Mesothelial cell of epicardium (in vitro differentiated cells): ENCODE results near the gene SERTAD1. TPM values are rescaled to one million over a fixed set of nuclear protein-coding genes. Genes with fewer than 3 reads are reported as not detected.
"Not testable (repeated sequence)": the region's sequence is repeated elsewhere in the genome, so short reads cannot be mapped to it uniquely, and the experiment has no call there.

Experiments
- DNase-seq, 2 experiments: peaks; one replicate each; pipeline ENCODE4 v3.0.0; 2021; ENCODE audit warnings: low spot score in 2 of 2; ENCODE audit not compliant: unreplicated experiment in 2 of 2
- H3K27ac Mint-ChIP-seq: 2 replicates; pipeline ENCODE4 v1.8.0; 2021; ENCODE audit warnings: mixed read lengths
- H3K27me3 Mint-ChIP-seq: 2 replicates; pipeline ENCODE4 v1.8.0; 2021; ENCODE audit warnings: low read depth, mixed read lengths
- H3K36me3 Mint-ChIP-seq: 2 replicates; pipeline ENCODE4 v1.8.0; 2021; ENCODE audit warnings: mixed read lengths
- H3K4me1 Mint-ChIP-seq: 2 replicates; pipeline ENCODE4 v1.8.0; 2021; ENCODE audit warnings: mixed read lengths
- H3K4me3 Mint-ChIP-seq: 2 replicates; pipeline ENCODE4 v1.8.0; 2021; ENCODE audit warnings: mild to moderate bottlenecking, moderate library complexity, mixed read lengths
- H3K9me3 Mint-ChIP-seq: 2 replicates; pipeline ENCODE4 v1.8.0; 2021; ENCODE audit warnings: mixed read lengths
- total RNA-seq: library from RNA; stranded (reverse); gene quantifications from 3 replicates; pipeline ENCODE4 v1.2.1, GENCODE V29; 2021
- TF ChIP-seq, protein P1 (sequence below): fragments of 200-600 bp; sonication (generic); IDR thresholded peaks from one replicate; pipeline ENCODE4 v1.5.0; 2021; ENCODE audit warnings: antibody characterized with exemption; ENCODE audit not compliant: unreplicated experiment

Gene SERTAD1
- total RNA-seq, 1 donor from 2014 or later, result 11.0 TPM

DNA sequence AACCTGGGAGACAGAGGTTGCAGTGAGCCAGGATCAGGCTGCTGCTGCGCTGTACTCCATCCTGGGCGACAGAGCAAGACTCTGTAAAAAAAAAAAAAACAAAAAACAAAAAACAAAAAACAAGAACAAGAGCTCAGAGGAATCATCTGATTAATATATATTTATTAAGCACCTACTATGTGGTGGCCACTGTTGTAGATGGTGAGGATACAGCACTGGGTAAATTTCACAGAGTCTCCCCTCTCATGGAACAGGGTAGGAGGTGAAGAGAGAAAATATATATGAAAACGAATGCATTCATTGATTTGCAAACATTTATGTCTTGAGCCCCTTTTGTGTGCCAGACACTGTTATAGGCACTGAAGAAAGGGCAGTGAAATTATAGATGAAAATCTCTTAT is 5.9 kb upstream of the SERTAD1 start:
- peaks cover 2% of the 10 kb centered on the region for H3K36me3 Mint-ChIP-seq
- no peaks in the 10 kb centered on the region for H3K27me3 Mint-ChIP-seq
- no peaks in the 10 kb centered on the region for H3K9me3 Mint-ChIP-seq
- TF ChIP-seq, protein P1, sequence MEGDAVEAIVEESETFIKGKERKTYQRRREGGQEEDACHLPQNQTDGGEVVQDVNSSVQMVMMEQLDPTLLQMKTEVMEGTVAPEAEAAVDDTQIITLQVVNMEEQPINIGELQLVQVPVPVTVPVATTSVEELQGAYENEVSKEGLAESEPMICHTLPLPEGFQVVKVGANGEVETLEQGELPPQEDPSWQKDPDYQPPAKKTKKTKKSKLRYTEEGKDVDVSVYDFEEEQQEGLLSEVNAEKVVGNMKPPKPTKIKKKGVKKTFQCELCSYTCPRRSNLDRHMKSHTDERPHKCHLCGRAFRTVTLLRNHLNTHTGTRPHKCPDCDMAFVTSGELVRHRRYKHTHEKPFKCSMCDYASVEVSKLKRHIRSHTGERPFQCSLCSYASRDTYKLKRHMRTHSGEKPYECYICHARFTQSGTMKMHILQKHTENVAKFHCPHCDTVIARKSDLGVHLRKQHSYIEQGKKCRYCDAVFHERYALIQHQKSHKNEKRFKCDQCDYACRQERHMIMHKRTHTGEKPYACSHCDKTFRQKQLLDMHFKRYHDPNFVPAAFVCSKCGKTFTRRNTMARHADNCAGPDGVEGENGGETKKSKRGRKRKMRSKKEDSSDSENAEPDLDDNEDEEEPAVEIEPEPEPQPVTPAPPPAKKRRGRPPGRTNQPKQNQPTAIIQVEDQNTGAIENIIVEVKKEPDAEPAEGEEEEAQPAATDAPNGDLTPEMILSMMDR, result no peak
- H3K27ac Mint-ChIP-seq, result peak overlapping the region; percentile 85
- DNase-seq, result no peak
- peak overlapping the region; percentile 33 for H3K4me3 Mint-ChIP-seq
- peaks cover 18% of the 10 kb centered on the region for H3K4me1 Mint-ChIP-seq

DNA sequence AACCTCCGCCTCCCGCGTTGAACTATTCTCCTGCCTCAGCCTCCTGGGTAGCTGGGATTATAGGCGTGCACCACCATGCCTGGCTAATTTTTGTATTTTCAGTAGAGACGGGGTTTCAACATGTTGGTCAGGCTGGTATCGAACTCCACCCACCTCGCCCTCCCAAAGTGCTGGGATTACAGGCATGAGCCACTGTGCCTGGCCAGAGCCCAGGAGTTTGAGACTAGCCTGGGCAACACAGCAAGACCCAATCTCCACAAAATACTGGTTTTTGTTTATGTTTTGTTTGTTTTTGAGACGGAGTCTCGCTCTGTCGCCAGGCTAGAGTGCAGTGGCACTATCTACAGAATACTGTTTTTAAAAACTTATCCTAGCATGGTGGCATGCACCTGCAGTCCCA is 4.5 kb upstream of the SERTAD1 start:
- not testable (repeated sequence) for H3K4me3 Mint-ChIP-seq, H3K27me3 Mint-ChIP-seq, H3K9me3 Mint-ChIP-seq, H3K36me3 Mint-ChIP-seq, DNase-seq, H3K27ac Mint-ChIP-seq
- peaks cover 20% of the 10 kb centered on the region for H3K4me1 Mint-ChIP-seq

DNA sequence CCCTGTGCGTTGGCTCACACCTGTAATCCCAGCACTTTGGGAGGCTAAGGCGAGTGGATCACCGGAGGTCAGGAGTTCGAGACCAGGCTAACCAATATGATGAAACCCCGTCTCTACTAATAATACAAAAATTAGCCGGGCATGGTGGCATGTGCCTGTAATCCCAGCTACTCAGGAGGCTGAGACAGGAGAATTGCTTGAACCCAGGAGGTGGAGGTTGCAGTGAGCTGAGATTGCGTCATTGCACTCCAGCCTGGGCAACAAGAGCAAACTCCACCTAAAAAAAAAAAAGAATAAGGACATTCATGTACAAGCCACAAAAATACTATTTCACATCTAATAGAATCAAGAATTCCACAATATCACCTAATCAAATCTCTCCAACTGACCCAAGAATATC is 2.4 kb upstream of the SERTAD1 start:
- H3K27me3 Mint-ChIP-seq, H3K4me3 Mint-ChIP-seq, H3K9me3 Mint-ChIP-seq: not testable (repeated sequence)

DNA sequence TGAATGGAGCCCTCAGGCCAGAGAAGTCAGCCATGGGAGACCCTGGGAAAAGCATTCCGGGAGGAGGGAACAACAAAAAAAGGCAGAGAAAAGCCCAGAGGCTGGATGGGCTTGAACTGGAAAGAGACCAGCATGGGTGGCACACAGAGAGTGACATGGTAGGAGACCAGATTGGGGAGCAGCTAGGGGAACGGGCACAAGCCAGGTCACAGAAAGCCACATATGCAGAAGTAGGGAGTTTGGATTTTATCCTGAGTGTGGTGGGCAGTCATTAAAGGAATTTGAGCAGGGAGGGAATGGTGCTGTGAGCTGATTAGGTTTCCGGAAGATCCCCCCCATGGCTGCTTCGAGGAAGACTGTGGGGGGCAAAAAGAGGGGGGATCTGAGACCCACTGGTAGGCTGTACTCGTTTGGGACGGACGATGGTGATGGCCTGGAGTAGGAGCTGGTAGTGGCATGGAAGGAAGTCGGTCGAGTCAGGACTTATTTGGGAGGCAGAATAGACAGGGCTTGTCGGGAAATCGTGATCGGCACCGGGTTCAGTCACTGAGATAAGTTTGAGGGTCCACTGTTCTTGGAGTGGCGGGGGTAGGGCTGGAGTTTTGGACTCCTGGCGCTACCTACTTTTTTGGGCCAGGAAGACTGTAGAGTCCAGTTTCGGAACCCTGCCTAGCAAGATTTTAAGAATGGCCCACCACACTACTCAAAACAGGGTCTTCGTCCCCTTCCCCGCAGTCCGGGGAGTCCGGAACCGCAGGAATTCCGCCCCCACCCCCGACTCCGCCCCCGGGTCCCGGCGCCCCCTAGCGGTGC is 949 bp downstream of the SERTAD1 start:
- H3K27me3 Mint-ChIP-seq, result no peaks in the 10 kb centered on the region
- no peak for DNase-seq

More for the DNA sequence above, 2.4 kb upstream of the SERTAD1 start:
- H3K4me1 Mint-ChIP-seq, result peaks cover 22% of the 10 kb centered on the region
- not testable (repeated sequence) for DNase-seq, H3K27ac Mint-ChIP-seq, H3K36me3 Mint-ChIP-seq

DNA sequence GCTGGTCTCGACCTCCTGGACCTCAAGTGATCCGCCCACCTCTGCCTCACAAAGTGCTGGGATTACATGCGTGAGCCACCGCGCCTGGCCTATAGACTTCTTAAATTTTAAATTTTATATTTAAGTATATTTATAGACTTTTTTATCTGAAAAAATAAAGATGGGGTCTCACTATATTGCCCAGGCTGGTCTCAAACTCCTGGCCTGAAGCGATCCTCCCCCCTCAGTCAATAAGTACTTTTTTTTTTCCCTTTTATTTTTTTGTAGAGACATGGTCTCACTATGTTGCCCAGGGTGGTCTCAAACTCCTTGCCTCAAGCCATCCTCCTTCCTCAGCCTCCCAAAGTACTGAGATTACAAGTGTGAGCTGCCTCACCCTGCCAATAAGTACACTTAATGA is 1.9 kb downstream of the SERTAD1 start:
- Mint-ChIP-seq H3K36me3 (no peaks in the 10 kb centered on the region), H3K27me3 (no peaks in the 10 kb centered on the region), H3K27ac (no peak overlapping the region), H3K4me1 (peaks cover 21% of the 10 kb centered on the region), H3K9me3 (no peaks in the 10 kb centered on the region), H3K4me3 (no peak overlapping the region)
- TF ChIP-seq, protein P1, result no peak
- DNase-seq, result no peak

More for the DNA sequence above, 949 bp downstream of the SERTAD1 start:
- Mint-ChIP-seq H3K4me3 (peak overlapping the region; percentile 90), H3K36me3 (no peaks in the 10 kb centered on the region), H3K9me3 (no peaks in the 10 kb centered on the region), H3K4me1 (peaks cover 21% of the 10 kb centered on the region), H3K27ac (peak overlapping the region; percentile 97)
- TF ChIP-seq, protein P1, result no peak

DNA sequence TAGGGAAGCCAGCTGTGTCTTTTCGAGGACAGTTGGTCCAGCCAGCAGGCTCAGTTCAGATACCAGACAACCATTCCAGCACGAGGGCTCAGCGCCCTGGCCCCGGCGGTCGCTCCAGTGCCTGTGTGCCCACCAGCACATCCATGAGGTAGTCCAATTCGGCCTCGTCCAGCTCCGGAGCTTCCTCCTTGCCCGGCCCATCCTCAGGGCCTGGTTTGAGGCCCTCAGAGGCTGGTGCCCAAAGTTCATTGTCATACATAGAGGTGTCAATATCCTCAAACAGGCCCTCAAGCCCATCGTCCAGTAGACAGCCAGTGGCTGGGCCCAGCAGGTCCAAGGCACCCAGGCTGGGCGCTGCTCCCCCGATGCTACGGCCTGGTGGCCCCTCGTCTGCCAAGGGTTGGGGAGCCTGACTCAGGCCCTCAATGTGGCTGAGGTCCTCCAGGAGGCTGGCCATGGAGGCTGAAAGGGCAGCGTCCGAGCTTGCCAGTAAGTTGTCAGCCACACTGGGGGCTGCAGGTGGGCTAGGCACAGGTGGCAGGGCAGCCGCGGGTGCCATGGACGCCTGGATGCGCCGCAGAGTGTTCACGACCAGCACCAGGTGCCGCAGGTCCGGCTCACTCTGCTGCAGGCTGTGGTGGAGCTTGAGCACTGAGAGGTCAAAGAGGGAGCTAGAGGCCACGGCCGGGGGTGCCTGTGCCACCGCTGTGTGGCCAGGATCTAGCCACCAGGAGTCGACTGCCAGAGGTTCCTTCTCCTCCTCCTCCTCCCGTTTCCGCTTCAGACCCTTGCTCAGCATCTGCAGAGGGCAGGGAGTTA is 2.8 kb downstream of the SERTAD1 start:
- Mint-ChIP-seq H3K27ac (peak overlapping the region; percentile 97), H3K27me3 (no peaks in the 10 kb centered on the region), H3K4me1 (peaks cover 21% of the 10 kb centered on the region), H3K36me3 (no peaks in the 10 kb centered on the region), H3K4me3 (peak overlapping the region; percentile 31), H3K9me3 (no peaks in the 10 kb centered on the region)
- DNase-seq, result no peak
- TF ChIP-seq, protein P1, result no peak
